Astrocyte (in vitro differentiated cells and primary cell): ENCODE measurements around the gene FRMPD2.

Experiments
- CTCF ChIP-seq: IDR thresholded peaks from 2 replicates; pipeline ENCODE4 v1.5.1; 2011; ENCODE audit warnings: low read depth, mild to moderate bottlenecking, inconsistent platforms, low read length, moderate library complexity; ENCODE audit not compliant: insufficient read depth
- EZH2 ChIP-seq: IDR thresholded peaks from 2 replicates; pipeline ENCODE4 v1.6.1; 2012; ENCODE audit warnings: mild to moderate bottlenecking, low read length, inconsistent platforms; ENCODE audit not compliant: insufficient read depth

- TF ChIP-seq CTCF, result no peak
- no peak for TF ChIP-seq EZH2
These were observed 31.0 kb downstream of the FRMPD2 start for GRCh38 chr10:48243487-48243886.
